ENCODE data around the gene RBM39.

The RBM39 gene

GRCh38 chr20:35704514-35705261 lies 37.4 kb downstream of the RBM39 start:
- in situ Hi-C loops (cut with HindIII; ENCODE audit: low sequenced_read_pairs) = no loop called here
- DNase-seq (ENCODE audit: low read depth, low spot score) = no peak
- no peak overlapping the region for H3K4me3 ChIP-seq (ENCODE audit: low read depth, low read length)
- TF ChIP-seq, protein P1, sequence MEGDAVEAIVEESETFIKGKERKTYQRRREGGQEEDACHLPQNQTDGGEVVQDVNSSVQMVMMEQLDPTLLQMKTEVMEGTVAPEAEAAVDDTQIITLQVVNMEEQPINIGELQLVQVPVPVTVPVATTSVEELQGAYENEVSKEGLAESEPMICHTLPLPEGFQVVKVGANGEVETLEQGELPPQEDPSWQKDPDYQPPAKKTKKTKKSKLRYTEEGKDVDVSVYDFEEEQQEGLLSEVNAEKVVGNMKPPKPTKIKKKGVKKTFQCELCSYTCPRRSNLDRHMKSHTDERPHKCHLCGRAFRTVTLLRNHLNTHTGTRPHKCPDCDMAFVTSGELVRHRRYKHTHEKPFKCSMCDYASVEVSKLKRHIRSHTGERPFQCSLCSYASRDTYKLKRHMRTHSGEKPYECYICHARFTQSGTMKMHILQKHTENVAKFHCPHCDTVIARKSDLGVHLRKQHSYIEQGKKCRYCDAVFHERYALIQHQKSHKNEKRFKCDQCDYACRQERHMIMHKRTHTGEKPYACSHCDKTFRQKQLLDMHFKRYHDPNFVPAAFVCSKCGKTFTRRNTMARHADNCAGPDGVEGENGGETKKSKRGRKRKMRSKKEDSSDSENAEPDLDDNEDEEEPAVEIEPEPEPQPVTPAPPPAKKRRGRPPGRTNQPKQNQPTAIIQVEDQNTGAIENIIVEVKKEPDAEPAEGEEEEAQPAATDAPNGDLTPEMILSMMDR (IDR thresholded peaks at IDR 0.05; ENCODE audit: low read depth, low read length) = no peak

DNA sequence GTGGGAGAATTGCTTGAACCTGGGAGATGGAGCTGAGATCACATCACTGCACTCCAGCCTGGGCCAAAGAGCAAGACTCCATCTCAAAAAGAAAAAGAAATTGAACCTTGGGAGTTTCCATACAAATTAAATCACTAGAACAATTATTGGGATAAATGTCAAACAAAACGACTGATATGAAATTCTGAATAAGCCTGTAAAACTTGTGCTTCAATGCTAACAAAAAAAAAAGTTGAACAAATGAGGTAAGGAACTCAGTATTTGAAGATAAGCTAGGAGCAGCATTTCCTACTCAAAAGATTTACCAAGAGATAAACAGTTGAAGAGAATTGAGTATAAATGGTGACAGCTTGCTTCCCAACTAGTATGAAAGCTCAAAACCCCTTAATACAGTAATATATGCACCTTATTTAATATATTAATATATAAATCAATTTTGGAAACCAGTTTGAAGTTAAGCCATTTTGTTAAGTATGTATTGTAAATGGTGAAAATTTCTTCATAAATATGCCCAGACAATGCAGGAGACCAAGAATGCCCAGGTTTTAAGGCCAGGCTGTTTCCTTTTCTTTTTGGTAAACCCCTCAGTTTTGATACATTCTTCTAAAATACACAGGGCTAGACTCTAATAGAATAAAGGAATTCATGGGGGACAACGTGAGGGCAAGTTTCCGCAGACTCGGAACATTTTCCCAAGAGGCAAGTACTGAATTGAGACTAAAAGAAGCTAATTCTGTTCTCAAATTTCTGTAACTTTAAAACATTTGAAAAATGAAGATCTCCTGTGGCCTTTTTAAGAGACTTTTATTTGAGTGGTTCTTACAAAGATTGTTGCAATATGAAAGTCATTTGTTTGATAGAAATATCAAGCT lies 39.0 kb downstream of the RBM39 start:
- H3K4me3 ChIP-seq (ENCODE audit: low read depth, low read length) = no peak overlapping the region
- DNase-seq (ENCODE audit: low read depth, low spot score) = no peak
- in situ Hi-C loops (cut with HindIII; ENCODE audit: low sequenced_read_pairs) = no loop called here
- TF ChIP-seq, protein P1 (IDR thresholded peaks at IDR 0.05; ENCODE audit: low read depth, low read length) = no peak

DNA sequence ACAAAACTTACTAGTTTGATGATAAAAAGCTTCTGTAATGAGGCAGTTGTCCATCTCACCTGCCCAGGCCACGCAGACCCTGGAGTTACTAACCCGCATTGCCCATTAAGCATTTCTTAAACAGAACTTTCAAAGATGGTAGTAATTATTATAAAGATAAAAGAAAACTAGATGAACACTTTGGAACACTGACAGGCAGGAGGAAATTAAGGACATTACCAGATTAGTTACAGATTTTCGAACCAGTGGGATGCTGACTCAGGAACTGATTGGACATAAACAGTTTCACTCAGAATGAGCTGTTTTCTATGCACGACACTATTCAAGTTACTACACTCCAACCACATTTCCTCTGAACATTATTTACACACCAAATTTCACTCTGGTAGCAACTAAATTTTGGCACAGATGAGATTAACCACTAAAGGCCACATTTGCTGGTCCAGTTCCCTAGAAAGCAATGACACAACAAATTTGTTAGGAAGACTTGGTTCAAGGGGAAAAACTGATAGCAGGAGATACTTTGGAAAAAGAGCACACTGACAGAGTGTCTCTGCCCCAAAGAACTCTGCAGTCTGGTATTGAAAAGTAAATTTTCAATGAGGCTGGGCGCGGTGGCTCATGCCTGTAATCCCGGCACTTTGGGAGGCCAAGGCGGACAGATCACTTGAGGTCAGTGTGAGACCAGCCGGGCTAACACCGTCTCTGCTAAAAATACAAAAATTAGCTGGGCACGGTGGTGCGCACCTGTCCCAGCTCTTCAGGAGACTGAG lies 39.8 kb downstream of the RBM39 start:
- TF ChIP-seq, protein P1 (IDR thresholded peaks at IDR 0.05; ENCODE audit: low read depth, low read length) = no peak
- in situ Hi-C loops (cut with HindIII; ENCODE audit: low sequenced_read_pairs) = no loop called here
- peak; percentile 49 for DNase-seq (ENCODE audit: low read depth, low spot score)
- H3K4me3 ChIP-seq (ENCODE audit: low read depth, low read length) = no peak overlapping the region

DNA sequence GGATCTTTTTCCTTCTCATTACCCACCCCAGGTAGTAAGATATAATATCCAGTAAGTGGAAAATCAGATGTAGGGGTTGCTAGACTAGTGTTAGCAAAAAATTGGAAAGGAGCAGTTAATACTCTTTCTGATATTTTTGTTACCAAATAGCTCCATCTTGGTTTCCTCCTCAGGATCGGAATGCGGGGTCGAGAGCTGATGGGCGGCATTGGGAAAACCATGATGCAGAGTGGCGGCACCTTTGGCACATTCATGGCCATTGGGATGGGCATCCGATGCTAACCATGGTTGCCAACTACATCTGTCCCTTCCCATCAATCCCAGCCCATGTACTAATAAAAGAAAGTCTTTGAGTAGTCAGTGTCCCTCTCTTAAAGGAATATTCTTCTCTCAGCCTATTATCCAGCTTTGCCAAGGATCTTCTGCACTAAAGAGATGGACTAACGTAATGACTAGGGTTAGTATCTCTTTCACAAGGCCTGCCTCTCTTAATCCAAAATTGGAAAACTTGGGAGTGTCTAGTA lies 41.4 kb downstream of the RBM39 start:
- H3K4me3 ChIP-seq (ENCODE audit: low read depth, low read length) = no peak overlapping the region
- in situ Hi-C loops (cut with HindIII; ENCODE audit: low sequenced_read_pairs) = no loop called here
- TF ChIP-seq, protein P1 (IDR thresholded peaks at IDR 0.05; ENCODE audit: low read depth, low read length) = no peak
- DNase-seq (ENCODE audit: low read depth, low spot score) = no peak

DNA sequence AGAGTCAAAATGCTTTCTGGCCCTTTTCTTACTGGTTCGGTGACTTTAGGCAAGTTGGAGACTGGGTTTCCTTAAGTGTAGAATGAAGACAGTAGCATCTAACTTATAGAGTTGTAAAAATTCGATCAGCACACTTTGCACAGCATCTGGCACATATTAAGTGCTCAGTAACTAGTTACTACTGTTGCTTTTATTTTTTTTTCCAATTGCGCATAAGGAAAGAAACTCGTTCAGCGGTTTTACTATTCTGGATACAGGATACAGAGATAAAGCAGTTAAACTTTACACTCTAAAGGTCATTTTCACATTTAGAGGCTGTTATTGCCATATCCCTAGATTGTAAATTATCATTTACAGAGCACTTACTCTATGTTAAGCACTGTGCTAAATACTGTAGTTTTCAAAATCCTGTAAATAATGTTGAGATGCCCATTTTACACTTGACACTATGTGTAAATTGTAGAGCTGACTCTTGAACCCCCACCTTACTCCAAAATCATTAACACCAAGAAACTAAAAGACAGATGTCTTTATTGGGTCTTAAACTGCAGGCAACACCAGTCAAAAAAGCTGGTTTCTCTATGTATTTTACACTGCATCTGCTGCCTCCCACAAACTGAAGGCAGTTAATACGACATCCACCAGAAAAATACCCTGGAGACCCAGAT lies 42.0 kb downstream of the RBM39 start:
- TF ChIP-seq, protein P1 (IDR thresholded peaks at IDR 0.05; ENCODE audit: low read depth, low read length) = no peak
- no peak for DNase-seq (ENCODE audit: low read depth, low spot score)
- in situ Hi-C loops (cut with HindIII; ENCODE audit: low sequenced_read_pairs) = no loop called here
- H3K4me3 ChIP-seq (ENCODE audit: low read depth, low read length) = peak overlapping the region; percentile 91
